Activated CD8-positive, alpha-beta memory T cell treated with anti-CD3 and anti-CD28 coated beads for 48 hours (primary cell): Measurements from ENCODE around the gene KCNJ11.

Experiments
- DNase-seq, 3 experiments: peaks; one replicate each; pipeline ENCODE4 v3.0.0-alpha.2; 2020; ENCODE audit warnings: low read depth in 2 of 3, low spot score in 2 of 3

Gene KCNJ11

GRCh38 chr11:17392872-17393271 lies 4.4 kb upstream of the KCNJ11 start:
- DNase-seq, result no peak

GRCh38 chr11:17391493-17392355 lies 3.3 kb upstream of the KCNJ11 start:
- no peak for DNase-seq

GRCh38 chr11:17389957-17390649 lies 1.6 kb upstream of the KCNJ11 start:
- no peak for DNase-seq

- DNase-seq, result peak; percentile 50 to 77 (median 60)
Measured at GRCh38 chr11:17389211-17389956, 925 bp upstream of the KCNJ11 start.

GRCh38 chr11:17387811-17388210 lies 648 bp downstream of the KCNJ11 start:
- DNase-seq, result no peak

GRCh38 chr11:17387254-17387653 lies 1.2 kb downstream of the KCNJ11 start:
- DNase-seq, result no peak

- peak in 1 of 3 experiments; percentile 11 for DNase-seq
Measured at GRCh38 chr11:17386331-17387084, 2.0 kb downstream of the KCNJ11 start.

- no peak for DNase-seq
Measured at GRCh38 chr11:17385926-17386325, 2.5 kb downstream of the KCNJ11 start.

GRCh38 chr11:17385492-17385891 lies 3.0 kb downstream of the KCNJ11 start:
- no peak for DNase-seq

- DNase-seq, result peak; percentile 30 to 60 (median 51)
Measured at GRCh38 chr11:17384002-17384511, 4.4 kb downstream of the KCNJ11 start.

GRCh38 chr11:17383461-17383860 lies 5.0 kb downstream of the KCNJ11 start:
- DNase-seq, result no peak

GRCh38 chr11:17382046-17382728 lies 6.3 kb downstream of the KCNJ11 start:
- DNase-seq, result no peak

GRCh38 chr11:17381156-17381555 lies 7.3 kb downstream of the KCNJ11 start:
- DNase-seq, result no peak

- DNase-seq, result no peak
Measured at GRCh38 chr11:17379383-17380180, 8.9 kb downstream of the KCNJ11 start.

- no peak for DNase-seq
Measured at GRCh38 chr11:17378655-17379054, 9.8 kb downstream of the KCNJ11 start.

- DNase-seq, result no peak
Measured at GRCh38 chr11:17376493-17376892, 12.0 kb downstream of the KCNJ11 start.

- no peak for DNase-seq
Measured at GRCh38 chr11:17375547-17375946, 12.9 kb downstream of the KCNJ11 start.

- no peak for DNase-seq
Measured at GRCh38 chr11:17371614-17372013, 16.8 kb downstream of the KCNJ11 start.

- no peak for DNase-seq
Measured at GRCh38 chr11:17369684-17370243, 18.7 kb downstream of the KCNJ11 start.
